GM21381 (cell line): ENCODE results near the gene SETDB1.
"Not testable (repeated sequence)": the region's sequence is repeated elsewhere in the genome, so short reads cannot be mapped to it uniquely, and the experiment has no call there.

Experiments
- ATAC-seq: cut with Tn5 transposase; IDR thresholded peaks from one replicate; pipeline ENCODE4 v1.9.1; 2021; ENCODE audit warnings: mild to moderate bottlenecking, moderate library complexity; ENCODE audit not compliant: unreplicated experiment

SETDB1 gene

GRCh38 chr1:150926097-150926741 lies at the start of gene SETDB1:
Gene SETDB1 (plus strand): TSS chr1:150926363. CDS start chr1:150927715, 1,352 bp downstream.
- peak; percentile 87 for ATAC-seq

GRCh38 chr1:150878931-150879330 lies 47.2 kb upstream of the SETDB1 start:
- not testable (repeated sequence) for ATAC-seq

GRCh38 chr1:150881331-150882070 lies 44.7 kb upstream of the SETDB1 start:
- no peak for ATAC-seq

GRCh38 chr1:150883121-150883520 lies 43.0 kb upstream of the SETDB1 start:
- not testable (repeated sequence) for ATAC-seq

- no peak for ATAC-seq
These were observed 39.1 kb upstream of the SETDB1 start, which contains the start of gene CTXND2 for GRCh38 chr1:150887018-150887417. Gene CTXND2 (plus strand): TSS chr1:150887136. CDS start chr1:150912315, 25,179 bp downstream.

- no peak for ATAC-seq
These were observed 37.4 kb upstream of the SETDB1 start for GRCh38 chr1:150888727-150889126.

GRCh38 chr1:150890033-150890416 lies 36.1 kb upstream of the SETDB1 start:
- peak; percentile 58 for ATAC-seq

- no peak for ATAC-seq
These were observed 32.7 kb upstream of the SETDB1 start for GRCh38 chr1:150893336-150893913.

GRCh38 chr1:150895618-150896017 lies 30.5 kb upstream of the SETDB1 start:
- ATAC-seq = no peak

- ATAC-seq = not testable (repeated sequence)
These were observed 26.4 kb upstream of the SETDB1 start for GRCh38 chr1:150899795-150900194.

- no peak for ATAC-seq
These were observed 23.8 kb upstream of the SETDB1 start for GRCh38 chr1:150902346-150902745.

- no peak for ATAC-seq
These were observed 23.4 kb upstream of the SETDB1 start for GRCh38 chr1:150902751-150903150.

GRCh38 chr1:150905301-150905700 lies 20.9 kb upstream of the SETDB1 start:
- ATAC-seq = no peak

- no peak for ATAC-seq
These were observed 19.8 kb upstream of the SETDB1 start for GRCh38 chr1:150906329-150906728.

- ATAC-seq = no peak
These were observed 19.4 kb upstream of the SETDB1 start for GRCh38 chr1:150906813-150907212.

- ATAC-seq = no peak
These were observed 16.5 kb upstream of the SETDB1 start for GRCh38 chr1:150909585-150910180.

GRCh38 chr1:150912623-150913022 lies 13.5 kb upstream of the SETDB1 start:
- ATAC-seq = no peak

- no peak for ATAC-seq
These were observed 8.8 kb upstream of the SETDB1 start for GRCh38 chr1:150917387-150917786.

- peak; percentile 37 for ATAC-seq
These were observed 3.6 kb upstream of the SETDB1 start for GRCh38 chr1:150922519-150922975.

- ATAC-seq = no peak
These were observed 1.1 kb upstream of the SETDB1 start for GRCh38 chr1:150925080-150925479.

GRCh38 chr1:150927624-150928023 lies 1.5 kb downstream of the SETDB1 start:
- no peak for ATAC-seq
